Esophagus squamous epithelium (tissue), 4 donors: Measurements from ENCODE around the gene UGT2B10.

Experiments
- POLR2A ChIP-seq, 4 donors: fragments of 450-650 bp; IDR thresholded peaks; one replicate each; pipeline ENCODE4 v1.6.1; 2017; ENCODE audit warnings: antibody characterized with exemption in 4 of 4, mild to moderate bottlenecking in 4 of 4, moderate library complexity in 3 of 4
- TF ChIP-seq, protein P1 (sequence below), 6 experiments: fragments of 450-650 bp in 4 of 6; fragments of 200-600 bp in 2 of 6; sonication (generic) in 2 of 6; IDR thresholded peaks; one replicate each; pipeline ENCODE4 v1.5.1; 2016 to 2019; ENCODE audit warnings: antibody characterized with exemption in 6 of 6, mild to moderate bottlenecking in 4 of 6, moderate library complexity in 4 of 6

DNA sequence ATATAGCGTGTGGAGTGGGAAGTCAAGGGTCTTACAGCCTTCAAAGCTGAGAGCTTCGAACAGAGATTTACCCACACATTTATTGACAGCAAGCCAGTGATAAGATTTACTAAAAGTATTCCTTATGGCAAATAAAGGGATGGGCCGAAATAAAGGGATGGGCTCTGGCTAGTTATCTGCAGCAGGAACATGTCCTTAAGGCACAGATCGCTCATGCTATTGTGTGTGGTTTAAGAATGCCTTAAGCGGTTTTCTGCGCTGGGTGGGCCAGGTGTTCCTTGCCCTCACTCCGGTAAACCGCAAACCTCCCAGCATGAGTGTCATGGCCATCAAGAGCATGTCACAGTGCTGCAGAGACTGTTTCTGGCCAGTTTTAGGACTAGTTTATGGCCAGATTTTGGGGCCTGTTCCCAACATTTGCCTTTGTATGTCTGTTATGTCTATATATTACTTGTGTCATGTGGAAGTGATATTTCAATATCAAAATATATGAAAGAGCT is 53.5 kb downstream of the UGT2B10 start:
- TF ChIP-seq, protein P1, sequence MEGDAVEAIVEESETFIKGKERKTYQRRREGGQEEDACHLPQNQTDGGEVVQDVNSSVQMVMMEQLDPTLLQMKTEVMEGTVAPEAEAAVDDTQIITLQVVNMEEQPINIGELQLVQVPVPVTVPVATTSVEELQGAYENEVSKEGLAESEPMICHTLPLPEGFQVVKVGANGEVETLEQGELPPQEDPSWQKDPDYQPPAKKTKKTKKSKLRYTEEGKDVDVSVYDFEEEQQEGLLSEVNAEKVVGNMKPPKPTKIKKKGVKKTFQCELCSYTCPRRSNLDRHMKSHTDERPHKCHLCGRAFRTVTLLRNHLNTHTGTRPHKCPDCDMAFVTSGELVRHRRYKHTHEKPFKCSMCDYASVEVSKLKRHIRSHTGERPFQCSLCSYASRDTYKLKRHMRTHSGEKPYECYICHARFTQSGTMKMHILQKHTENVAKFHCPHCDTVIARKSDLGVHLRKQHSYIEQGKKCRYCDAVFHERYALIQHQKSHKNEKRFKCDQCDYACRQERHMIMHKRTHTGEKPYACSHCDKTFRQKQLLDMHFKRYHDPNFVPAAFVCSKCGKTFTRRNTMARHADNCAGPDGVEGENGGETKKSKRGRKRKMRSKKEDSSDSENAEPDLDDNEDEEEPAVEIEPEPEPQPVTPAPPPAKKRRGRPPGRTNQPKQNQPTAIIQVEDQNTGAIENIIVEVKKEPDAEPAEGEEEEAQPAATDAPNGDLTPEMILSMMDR (IDR thresholded peaks at IDR 0.05): no peak
- TF ChIP-seq POLR2A (IDR thresholded peaks at IDR 0.05): no peak
